HEK293 (cell line): ENCODE data around the gene MAGOHB.

Source experiments
- CTCF ChIA-PET: fragments of 350-600 bp; formaldehyde crosslinking; extraction: SDS; loops from one replicate; lab custom pipeline; 2021; ENCODE audit warnings: antibody characterized with exemption; lab: Yijun Ruan, JAX
- POLR2A ChIA-PET: fragments of 300-600 bp; formaldehyde crosslinking; extraction: SDS; loops from one replicate; lab custom pipeline; 2020; ENCODE audit warnings: antibody characterized with exemption, inconsistent platforms; lab: Yijun Ruan, JAX
- H3K27ac ChIP-seq: fragments of 200-500 bp; sonication (Bioruptor generic); 2 replicates; pipeline ENCODE4 v1.5.1; 2014; ENCODE audit warnings: low read depth, low read length, control low read depth, inconsistent platforms; ENCODE audit errors: extremely low read depth
- H3K36me3 ChIP-seq, 2 experiments: fragments of 200-500 bp in 1 of 2; sonication (Bioruptor generic) in 1 of 2; 1 replicate in 1 of 2; 2 replicates in 1 of 2; pipeline ENCODE4 v1.5.1; 2014 to 2017; ENCODE audit warnings: inconsistent platforms in 2 of 2, low read length in 2 of 2; ENCODE audit not compliant: control insufficient read depth in 2 of 2, insufficient read depth in 1 of 2
- H3K4me1 ChIP-seq: fragments of 200-500 bp; sonication (Bioruptor generic); 2 replicates; pipeline ENCODE4 v1.5.1; 2014; ENCODE audit warnings: mild to moderate bottlenecking, low read length, inconsistent platforms; ENCODE audit not compliant: control insufficient read depth, insufficient read depth
- H3K4me3 ChIP-seq: 2 replicates; pipeline ENCODE4 v1.5.1; 2011; ENCODE audit warnings: low read depth, mild to moderate bottlenecking, control low read depth, low read length, moderate library complexity
- H3K9me3 ChIP-seq: fragments of 200-500 bp; sonication (Bioruptor generic); 2 replicates; pipeline ENCODE4 v1.5.1; 2014; ENCODE audit warnings: low read depth, low read length, inconsistent platforms; ENCODE audit not compliant: control insufficient read depth, insufficient read depth
- BCL11B ChIP-seq: fragments of 450-650 bp; formaldehyde crosslinking; IDR thresholded peaks from 2 replicates; pipeline ENCODE4 v1.5.1; 2016; ENCODE audit warnings: low read depth, missing biosample characterization, missing genetic modification characterization
- HOXA7 ChIP-seq: sonication (generic); formaldehyde crosslinking; IDR thresholded peaks from 2 replicates; pipeline ENCODE4 v1.8.1; 2022; ENCODE audit warnings: missing genetic modification reagents, borderline replicate concordance
- SETDB1 ChIP-seq: IDR thresholded peaks from one replicate; pipeline ENCODE4 v1.6.1; 2017; ENCODE audit warnings: mild to moderate bottlenecking, low read length, moderate library complexity, mixed read lengths; ENCODE audit not compliant: insufficient read length
- SP2 ChIP-seq: fragments of 450-650 bp; formaldehyde crosslinking; IDR thresholded peaks from 2 replicates; pipeline ENCODE4 v1.5.1; 2016; ENCODE audit warnings: missing biosample characterization, missing genetic modification characterization
- SP7 ChIP-seq: fragments of 450-650 bp; formaldehyde crosslinking; IDR thresholded peaks from 2 replicates; pipeline ENCODE4 v1.5.1; 2016; ENCODE audit warnings: missing biosample characterization, missing genetic modification characterization
- ZBTB20 ChIP-seq: fragments of 450-650 bp; formaldehyde crosslinking; IDR thresholded peaks from 2 replicates; pipeline ENCODE4 v1.5.1; 2016; ENCODE audit warnings: missing biosample characterization, missing genetic modification characterization
- ZNF114 ChIP-seq: fragments of 450-650 bp; formaldehyde crosslinking; IDR thresholded peaks from 2 replicates; pipeline ENCODE4 v1.5.0; 2017; ENCODE audit warnings: missing biosample characterization, missing genetic modification characterization
- ZNF175 ChIP-seq: fragments of 450-650 bp; formaldehyde crosslinking; IDR thresholded peaks from 2 replicates; pipeline ENCODE4 v1.5.1; 2016; ENCODE audit warnings: missing biosample characterization, missing genetic modification characterization
- ZNF292 ChIP-seq: fragments of 450-650 bp; formaldehyde crosslinking; IDR thresholded peaks from 2 replicates; pipeline ENCODE4 v1.5.1; 2016; ENCODE audit warnings: low read depth, missing biosample characterization, missing genetic modification characterization, borderline replicate concordance
- ZNF529 ChIP-seq: fragments of 450-650 bp; formaldehyde crosslinking; IDR thresholded peaks from 2 replicates; pipeline ENCODE4 v1.5.1; 2017; ENCODE audit warnings: missing genetic modification characterization, missing biosample characterization; ENCODE audit not compliant: insufficient replicate concordance
- ZNF549 ChIP-seq: fragments of 450-650 bp; IDR thresholded peaks from 2 replicates; pipeline ENCODE4 v1.5.1; 2018; ENCODE audit warnings: missing biosample characterization, missing genetic modification characterization, mild to moderate bottlenecking, inconsistent platforms, moderate library complexity
- ZNF555 ChIP-seq: fragments of 450-650 bp; formaldehyde crosslinking; conservative IDR thresholded peaks from 2 replicates; pipeline ENCODE4 v1.5.1; 2017; ENCODE audit warnings: missing biosample characterization, mild to moderate bottlenecking, missing genetic modification characterization, inconsistent platforms
- ZNF561 ChIP-seq: fragments of 450-650 bp; IDR thresholded peaks from 2 replicates; pipeline ENCODE4 v1.5.1; 2018; ENCODE audit warnings: missing biosample characterization, missing genetic modification characterization, borderline replicate concordance
- ZNF585B ChIP-seq: fragments of 450-650 bp; formaldehyde crosslinking; IDR thresholded peaks from 2 replicates; pipeline ENCODE4 v1.5.1; 2016; ENCODE audit warnings: missing biosample characterization, missing genetic modification characterization
- ZNF624 ChIP-seq: fragments of 450-650 bp; formaldehyde crosslinking; IDR thresholded peaks from 2 replicates; pipeline ENCODE4 v1.5.1; 2017; ENCODE audit warnings: missing biosample characterization, missing genetic modification characterization
- ZNF654 ChIP-seq: fragments of 450-650 bp; formaldehyde crosslinking; IDR thresholded peaks from 2 replicates; pipeline ENCODE4 v1.5.1; 2016; ENCODE audit warnings: low read depth, missing biosample characterization, missing genetic modification characterization
- ZNF707 ChIP-seq: fragments of 450-650 bp; formaldehyde crosslinking; IDR thresholded peaks from 2 replicates; pipeline ENCODE4 v1.5.1; 2016; ENCODE audit warnings: missing biosample characterization, missing genetic modification characterization
- ZNF785 ChIP-seq: fragments of 450-650 bp; formaldehyde crosslinking; IDR thresholded peaks from 2 replicates; pipeline ENCODE4 v1.5.1; 2016; ENCODE audit warnings: missing biosample characterization, missing genetic modification characterization
- ZSCAN30 ChIP-seq: fragments of 450-650 bp; IDR thresholded peaks from 2 replicates; pipeline ENCODE4 v1.5.1; 2018; ENCODE audit warnings: missing biosample characterization, mild to moderate bottlenecking, missing genetic modification characterization, moderate library complexity
- TF ChIP-seq, protein P1 (sequence below): fragments of 450-650 bp; formaldehyde crosslinking; IDR thresholded peaks from 2 replicates; pipeline ENCODE4 v1.5.1; 2016; ENCODE audit warnings: missing biosample characterization, missing genetic modification characterization
- TF ChIP-seq, protein P2 (sequence below): fragments of 450-650 bp; formaldehyde crosslinking; IDR thresholded peaks from 2 replicates; pipeline ENCODE4 v1.5.1; 2017; ENCODE audit warnings: missing biosample characterization, missing genetic modification characterization
- TF ChIP-seq, protein P3 (sequence below): fragments of 450-650 bp; IDR thresholded peaks from 2 replicates; pipeline ENCODE4 v1.5.1; 2018; ENCODE audit warnings: missing biosample characterization, missing genetic modification characterization
- TF ChIP-seq, protein P4 (sequence below): fragments of 450-650 bp; formaldehyde crosslinking; IDR thresholded peaks from 2 replicates; pipeline ENCODE4 v1.5.1; 2017; ENCODE audit warnings: missing biosample characterization, mild to moderate bottlenecking, missing genetic modification characterization, moderate library complexity
- TF ChIP-seq, protein P5 (sequence below): fragments of 450-650 bp; formaldehyde crosslinking; IDR thresholded peaks from 2 replicates; pipeline ENCODE4 v1.5.1; 2016; ENCODE audit warnings: missing biosample characterization, missing genetic modification characterization

The MAGOHB gene

DNA sequence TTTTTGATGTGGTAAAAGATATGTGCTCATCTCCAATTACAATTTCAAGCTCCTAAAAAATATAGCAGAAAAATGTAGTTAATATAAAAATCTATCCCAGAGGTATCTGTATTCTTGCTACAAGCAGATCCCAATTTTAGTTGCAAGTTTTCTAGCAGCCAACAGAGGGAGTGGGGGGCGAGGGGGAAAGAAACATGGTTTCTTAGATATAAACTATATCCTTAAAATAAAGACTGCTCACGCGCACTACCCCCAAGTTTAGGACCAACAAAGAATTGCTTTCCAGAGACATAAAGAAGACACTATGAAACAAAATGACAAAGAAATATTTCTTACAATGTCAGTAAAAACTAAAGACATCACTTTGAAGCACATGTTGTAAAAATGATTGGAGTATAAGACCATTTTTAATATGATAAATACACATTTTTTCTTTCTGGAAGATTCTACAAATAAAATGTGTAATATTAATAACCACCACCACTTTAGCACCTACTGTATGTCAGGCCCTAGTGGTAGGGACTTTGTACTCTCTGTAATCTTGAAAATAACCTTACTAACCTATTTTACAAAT lies 5.4 kb downstream of the MAGOHB start:
- 0 out of 2 replicates have a peak, but pooled peaks cover 3% of the 10 kb centered on the region for H3K4me1 ChIP-seq
- H3K4me3 ChIP-seq: no peak overlapping the region
- ChIA-PET POLR2A (interaction anchor here (0.6 kb wide), 1 partner anchor 438 kb away, joined by 3 read pairs; no protein-coding TSS in a partner anchor), CTCF (interaction anchor here (0.6 to 1.3 kb wide), 4 partner anchors 26 to 394 kb away, joined by 3 to 4 read pairs (median 3); no protein-coding TSS in a partner anchor)
- TF ChIP-seq, protein P1, sequence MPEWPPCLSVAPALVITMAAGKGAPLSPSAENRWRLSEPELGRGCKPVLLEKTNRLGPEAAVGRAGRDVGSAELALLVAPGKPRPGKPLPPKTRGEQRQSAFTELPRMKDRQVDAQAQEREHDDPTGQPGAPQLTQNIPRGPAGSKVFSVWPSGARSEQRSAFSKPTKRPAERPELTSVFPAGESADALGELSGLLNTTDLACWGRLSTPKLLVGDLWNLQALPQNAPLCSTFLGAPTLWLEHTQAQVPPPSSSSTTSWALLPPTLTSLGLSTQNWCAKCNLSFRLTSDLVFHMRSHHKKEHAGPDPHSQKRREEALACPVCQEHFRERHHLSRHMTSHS (tag by site-specific recombination): no peak
- TF ChIP-seq, protein P2, sequence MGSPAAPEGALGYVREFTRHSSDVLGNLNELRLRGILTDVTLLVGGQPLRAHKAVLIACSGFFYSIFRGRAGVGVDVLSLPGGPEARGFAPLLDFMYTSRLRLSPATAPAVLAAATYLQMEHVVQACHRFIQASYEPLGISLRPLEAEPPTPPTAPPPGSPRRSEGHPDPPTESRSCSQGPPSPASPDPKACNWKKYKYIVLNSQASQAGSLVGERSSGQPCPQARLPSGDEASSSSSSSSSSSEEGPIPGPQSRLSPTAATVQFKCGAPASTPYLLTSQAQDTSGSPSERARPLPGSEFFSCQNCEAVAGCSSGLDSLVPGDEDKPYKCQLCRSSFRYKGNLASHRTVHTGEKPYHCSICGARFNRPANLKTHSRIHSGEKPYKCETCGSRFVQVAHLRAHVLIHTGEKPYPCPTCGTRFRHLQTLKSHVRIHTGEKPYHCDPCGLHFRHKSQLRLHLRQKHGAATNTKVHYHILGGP: no peak
- TF ChIP-seq ZNF707 (tag by site-specific recombination): no peak
- no peak for TF ChIP-seq ZBTB20 (tag by site-specific recombination)
- no peak for TF ChIP-seq ZNF555 (tag by site-specific recombination)
- TF ChIP-seq ZNF529: no peak
- TF ChIP-seq ZNF624 (tag by site-specific recombination): no peak
- TF ChIP-seq, protein P3, sequence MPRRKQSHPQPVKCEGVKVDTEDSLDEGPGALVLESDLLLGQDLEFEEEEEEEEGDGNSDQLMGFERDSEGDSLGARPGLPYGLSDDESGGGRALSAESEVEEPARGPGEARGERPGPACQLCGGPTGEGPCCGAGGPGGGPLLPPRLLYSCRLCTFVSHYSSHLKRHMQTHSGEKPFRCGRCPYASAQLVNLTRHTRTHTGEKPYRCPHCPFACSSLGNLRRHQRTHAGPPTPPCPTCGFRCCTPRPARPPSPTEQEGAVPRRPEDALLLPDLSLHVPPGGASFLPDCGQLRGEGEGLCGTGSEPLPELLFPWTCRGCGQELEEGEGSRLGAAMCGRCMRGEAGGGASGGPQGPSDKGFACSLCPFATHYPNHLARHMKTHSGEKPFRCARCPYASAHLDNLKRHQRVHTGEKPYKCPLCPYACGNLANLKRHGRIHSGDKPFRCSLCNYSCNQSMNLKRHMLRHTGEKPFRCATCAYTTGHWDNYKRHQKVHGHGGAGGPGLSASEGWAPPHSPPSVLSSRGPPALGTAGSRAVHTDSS: no peak
- TF ChIP-seq HOXA7 (CRISPR knock-in tag): no peak
- no peaks in the 10 kb centered on the region for H3K9me3 ChIP-seq
- peaks cover 34 to 65% of the 10 kb centered on the region in 2 experiments for H3K36me3 ChIP-seq
- H3K27ac ChIP-seq: no peak overlapping the region

DNA sequence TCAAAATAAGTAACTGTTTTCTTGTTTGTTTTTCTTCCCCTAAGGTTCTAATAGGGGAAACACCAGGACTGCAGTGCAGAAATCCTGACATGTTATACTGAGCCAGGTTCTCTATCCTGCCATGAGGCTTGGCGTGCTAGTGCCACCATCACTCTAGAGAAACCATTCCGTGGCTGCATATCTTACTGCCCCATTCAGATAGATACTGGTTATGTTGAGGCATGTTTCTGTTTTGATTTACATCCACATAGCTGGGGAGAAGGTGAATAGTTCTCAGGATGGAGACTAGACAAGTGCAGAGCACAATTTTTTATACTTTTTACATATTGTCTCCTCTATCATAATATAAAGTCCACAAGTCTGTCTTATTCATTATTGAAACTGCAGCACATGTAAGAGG lies 11.5 kb downstream of the MAGOHB start:
- Histone ChIP-seq H3K27ac (no peak overlapping the region), H3K9me3 (no peaks in the 10 kb centered on the region), H3K4me1 (no peaks in the 10 kb centered on the region), H3K4me3 (no peak overlapping the region), H3K36me3 (peaks cover 3 to 33% of the 10 kb centered on the region in 2 experiments; a peak in 2 of 3 replicates)
- CTCF ChIA-PET: interaction anchor here (0.6 kb wide), 1 partner anchor 93 kb away, joined by 3 read pairs; no protein-coding TSS in a partner anchor
- POLR2A ChIA-PET: no interaction called here
- TF ChIP-seq ZNF654 (no peak), SP2 (tag by site-specific recombination) (no peak), BCL11B (no peak), ZNF561 (no peak), ZNF175 (tag by site-specific recombination) (no peak), ZNF292 (no peak), SP7 (tag by site-specific recombination) (no peak), ZSCAN30 (no peak), ZNF555 (tag by site-specific recombination) (no peak), ZNF114 (tag by site-specific recombination) (no peak), SETDB1 (no peak), ZNF785 (tag by site-specific recombination) (no peak), ZNF585B (tag by site-specific recombination) (no peak), ZNF549 (tag by site-specific recombination) (no peak)
- TF ChIP-seq, protein P4, sequence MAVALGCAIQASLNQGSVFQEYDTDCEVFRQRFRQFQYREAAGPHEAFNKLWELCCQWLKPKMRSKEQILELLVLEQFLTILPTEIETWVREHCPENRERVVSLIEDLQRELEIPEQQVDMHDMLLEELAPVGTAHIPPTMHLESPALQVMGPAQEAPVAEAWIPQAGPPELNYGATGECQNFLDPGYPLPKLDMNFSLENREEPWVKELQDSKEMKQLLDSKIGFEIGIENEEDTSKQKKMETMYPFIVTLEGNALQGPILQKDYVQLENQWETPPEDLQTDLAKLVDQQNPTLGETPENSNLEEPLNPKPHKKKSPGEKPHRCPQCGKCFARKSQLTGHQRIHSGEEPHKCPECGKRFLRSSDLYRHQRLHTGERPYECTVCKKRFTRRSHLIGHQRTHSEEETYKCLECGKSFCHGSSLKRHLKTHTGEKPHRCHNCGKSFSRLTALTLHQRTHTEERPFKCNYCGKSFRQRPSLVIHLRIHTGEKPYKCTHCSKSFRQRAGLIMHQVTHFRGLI (tag by site-specific recombination): no peak
- TF ChIP-seq, protein P5, sequence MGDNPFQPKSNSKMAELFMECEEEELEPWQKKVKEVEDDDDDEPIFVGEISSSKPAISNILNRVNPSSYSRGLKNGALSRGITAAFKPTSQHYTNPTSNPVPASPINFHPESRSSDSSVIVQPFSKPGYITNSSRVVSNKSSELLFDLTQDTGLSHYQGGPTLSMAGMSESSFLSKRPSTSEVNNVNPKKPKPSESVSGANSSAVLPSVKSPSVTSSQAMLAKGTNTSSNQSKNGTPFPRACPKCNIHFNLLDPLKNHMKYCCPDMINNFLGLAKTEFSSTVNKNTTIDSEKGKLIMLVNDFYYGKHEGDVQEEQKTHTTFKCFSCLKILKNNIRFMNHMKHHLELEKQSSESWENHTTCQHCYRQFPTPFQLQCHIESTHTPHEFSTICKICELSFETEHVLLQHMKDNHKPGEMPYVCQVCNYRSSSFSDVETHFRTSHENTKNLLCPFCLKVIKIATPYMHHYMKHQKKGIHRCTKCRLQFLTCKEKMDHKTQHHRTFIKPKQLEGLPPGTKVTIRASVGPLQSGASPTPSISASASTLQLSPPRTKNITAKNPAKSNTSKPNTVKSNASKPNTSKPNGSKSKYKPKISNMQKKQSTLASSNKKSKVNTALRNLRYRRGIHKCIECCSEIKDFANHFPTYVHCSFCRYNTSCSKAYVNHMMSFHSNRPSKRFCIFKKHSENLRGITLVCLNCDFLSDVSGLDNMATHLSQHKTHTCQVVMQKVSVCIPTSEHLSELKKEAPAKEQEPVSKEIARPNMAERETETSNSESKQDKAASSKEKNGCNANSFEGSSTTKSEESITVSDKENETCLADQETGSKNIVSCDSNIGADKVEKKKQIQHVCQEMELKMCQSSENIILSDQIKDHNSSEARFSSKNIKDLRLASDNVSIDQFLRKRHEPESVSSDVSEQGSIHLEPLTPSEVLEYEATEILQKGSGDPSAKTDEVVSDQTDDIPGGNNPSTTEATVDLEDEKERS: no peak
